WTC11 (cell line): ENCODE results near the gene MACF1.

ENCODE experiments used
- ATF2 ChIP-seq: sonication (generic); formaldehyde crosslinking; IDR thresholded peaks from 2 replicates; pipeline ENCODE4 v1.8.1; 2022; ENCODE audit warnings: low read depth, missing genetic modification reagents, borderline replicate concordance
- CTCF ChIP-seq: fragments of 200-600 bp; IDR thresholded peaks from 2 replicates; pipeline ENCODE4 v1.8.0; 2022; ENCODE audit warnings: antibody characterized with exemption
- JUN ChIP-seq: sonication (generic); formaldehyde crosslinking; IDR thresholded peaks from 2 replicates; pipeline ENCODE4 v1.8.0; 2023; ENCODE audit warnings: mild to moderate bottlenecking, missing genetic modification reagents
- MYBL2 ChIP-seq: sonication (generic); formaldehyde crosslinking; IDR thresholded peaks from 2 replicates; pipeline ENCODE4 v1.8.1; 2023; ENCODE audit warnings: mild to moderate bottlenecking, moderate library complexity, missing genetic modification reagents
- PREB ChIP-seq: sonication (generic); formaldehyde crosslinking; IDR thresholded peaks from 2 replicates; pipeline ENCODE4 v1.8.1; 2022; ENCODE audit warnings: mild to moderate bottlenecking, missing genetic modification reagents, moderate library complexity, borderline replicate concordance
- TF ChIP-seq, protein P1 (sequence below): sonication (generic); formaldehyde crosslinking; IDR thresholded peaks from 2 replicates; pipeline ENCODE4 v1.8.1; 2022; ENCODE audit warnings: missing genetic modification reagents, borderline replicate concordance

- TF ChIP-seq JUN (CRISPR knock-in tag) (no peak), CTCF (no peak), ATF2 (CRISPR knock-in tag) (no peak), PREB (no peak), MYBL2 (no peak)
- TF ChIP-seq, protein P1, sequence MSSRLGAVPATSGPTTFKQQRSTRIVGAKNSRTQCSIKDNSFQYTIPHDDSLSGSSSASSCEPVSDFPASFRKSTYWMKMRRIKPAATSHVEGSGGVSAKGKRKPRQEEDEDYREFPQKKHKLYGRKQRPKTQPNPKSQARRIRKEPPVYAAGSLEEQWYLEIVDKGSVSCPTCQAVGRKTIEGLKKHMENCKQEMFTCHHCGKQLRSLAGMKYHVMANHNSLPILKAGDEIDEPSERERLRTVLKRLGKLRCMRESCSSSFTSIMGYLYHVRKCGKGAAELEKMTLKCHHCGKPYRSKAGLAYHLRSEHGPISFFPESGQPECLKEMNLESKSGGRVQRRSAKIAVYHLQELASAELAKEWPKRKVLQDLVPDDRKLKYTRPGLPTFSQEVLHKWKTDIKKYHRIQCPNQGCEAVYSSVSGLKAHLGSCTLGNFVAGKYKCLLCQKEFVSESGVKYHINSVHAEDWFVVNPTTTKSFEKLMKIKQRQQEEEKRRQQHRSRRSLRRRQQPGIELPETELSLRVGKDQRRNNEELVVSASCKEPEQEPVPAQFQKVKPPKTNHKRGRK (CRISPR knock-in tag) = no peak
Observed at GRCh38 chr1:39396671-39397070, 192.2 kb downstream of the MACF1 start.
